A549 treated with CpdA at 1 μM for 4 hours (cell line): ENCODE measurements around the gene KRT15. TPM values are rescaled to one million over a fixed set of nuclear protein-coding genes. Genes with fewer than 3 reads are reported as not detected.

Source experiments
- total RNA-seq: library from RNA; stranded (reverse); fragments of 200-300 nt; extraction: Qiagen RNA extraction; gene quantifications from 5 replicates; pipeline ENCODE4 v1.2.3, GENCODE V29; 2022; ENCODE audit warnings: low read depth

The KRT15 gene
- total RNA-seq: 3.5 to 6.2 TPM (median 5.4 TPM) in 5 replicates

DNA sequence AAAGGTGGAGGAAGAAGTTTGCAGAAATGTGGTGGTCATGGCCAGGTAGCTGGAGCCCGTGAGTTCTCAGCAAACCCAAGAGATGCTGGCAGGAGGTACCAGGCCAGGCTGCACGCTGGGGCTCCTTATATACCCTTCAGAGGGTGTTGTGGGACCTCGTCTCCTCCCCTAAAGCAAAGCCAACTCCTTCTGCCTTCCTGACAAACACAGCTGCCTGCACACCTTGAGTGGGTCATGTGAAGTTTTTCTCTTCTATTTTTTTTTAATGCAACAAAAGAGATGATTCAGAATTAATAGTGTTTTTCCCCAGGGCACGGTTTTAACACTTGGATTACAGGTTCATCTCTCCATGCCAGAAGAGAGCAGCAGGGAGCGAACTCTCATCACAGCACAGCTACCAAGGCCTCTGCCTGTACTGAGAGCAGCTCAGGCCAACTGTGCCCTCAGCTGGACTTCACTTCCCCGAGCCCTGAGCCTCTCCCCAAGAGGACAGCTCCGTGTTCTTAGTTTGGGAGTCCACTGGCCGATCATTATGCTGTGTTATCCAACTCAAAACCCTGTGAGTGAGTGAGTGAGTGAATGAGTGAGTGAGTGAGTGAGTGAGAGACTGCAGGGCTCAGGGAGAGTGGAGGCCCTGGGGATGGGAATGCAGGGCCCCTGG lies at the start of gene KRT15:
Gene KRT15 (minus strand): TSS at position 102 of the 661 bp plus-strand sequence. CDS start 63 bp downstream, at position 39.

DNA sequence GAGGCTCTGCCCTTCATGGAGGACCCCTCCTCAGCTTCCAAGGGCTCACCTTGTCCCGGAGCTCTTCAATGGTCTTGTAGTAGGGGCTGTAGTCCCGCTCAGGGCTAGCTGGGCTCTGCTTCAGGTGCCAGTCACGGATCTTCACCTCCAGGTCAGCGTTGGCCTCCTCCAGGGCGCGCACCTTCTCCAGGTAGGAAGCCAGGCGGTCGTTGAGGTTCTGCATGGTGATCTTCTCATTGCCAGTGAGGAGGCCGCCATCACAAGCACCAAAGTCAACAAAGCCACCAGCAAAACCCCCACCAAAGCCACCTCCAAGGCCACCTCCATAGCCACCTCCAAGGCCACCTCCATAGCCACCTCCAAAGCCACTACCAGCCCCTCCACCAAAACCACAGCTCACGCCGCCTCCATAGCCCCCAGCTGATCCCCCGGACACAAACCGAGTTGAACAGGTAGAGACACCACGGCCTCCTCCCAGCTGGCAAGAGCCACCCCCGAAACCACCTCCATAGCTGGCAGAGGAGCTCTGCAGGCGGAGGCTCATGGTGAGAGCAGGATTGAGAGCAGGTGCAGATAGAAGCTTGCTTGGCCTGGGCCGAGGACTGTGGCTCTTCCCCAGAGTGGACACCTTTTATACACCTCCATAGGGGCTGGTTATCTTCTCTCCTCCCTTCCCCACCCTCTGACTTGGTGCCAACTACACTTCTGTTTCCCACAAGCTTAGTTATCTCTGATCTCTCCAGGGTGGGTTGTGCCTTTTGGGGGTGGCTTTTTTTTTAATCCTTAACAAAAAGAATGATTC lies 13.5 kb downstream of the KRT15 start, which contains the start of gene KRT13:
Gene KRT13 (minus strand): TSS at position 606 of the 802 bp plus-strand sequence. CDS start 62 bp downstream, at position 544.

DNA sequence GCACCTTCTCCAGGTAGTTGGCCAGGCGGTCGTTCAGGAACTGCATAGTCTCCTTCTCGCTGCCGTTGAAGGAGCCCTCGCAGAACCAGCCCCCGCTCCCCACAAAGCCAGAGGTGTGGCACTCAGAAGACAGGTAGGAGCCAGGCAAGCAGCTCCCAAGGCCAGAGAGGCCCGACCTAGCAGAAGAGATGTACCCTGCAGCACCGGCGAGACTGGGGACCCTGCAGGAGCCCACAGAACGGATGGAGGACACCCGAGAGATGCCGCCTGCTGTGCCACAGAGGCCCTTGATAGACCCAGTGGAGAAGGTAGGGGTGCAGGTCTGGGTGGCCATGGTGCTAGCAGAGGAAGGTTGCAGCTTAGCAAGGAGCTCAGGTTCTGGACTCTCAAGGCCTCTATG lies 29.2 kb downstream of the KRT15 start, which contains the start of gene KRT36:
Gene KRT36 (minus strand): TSS at position 380 of the 400 bp plus-strand sequence. CDS start 46 bp downstream, at position 334.

DNA sequence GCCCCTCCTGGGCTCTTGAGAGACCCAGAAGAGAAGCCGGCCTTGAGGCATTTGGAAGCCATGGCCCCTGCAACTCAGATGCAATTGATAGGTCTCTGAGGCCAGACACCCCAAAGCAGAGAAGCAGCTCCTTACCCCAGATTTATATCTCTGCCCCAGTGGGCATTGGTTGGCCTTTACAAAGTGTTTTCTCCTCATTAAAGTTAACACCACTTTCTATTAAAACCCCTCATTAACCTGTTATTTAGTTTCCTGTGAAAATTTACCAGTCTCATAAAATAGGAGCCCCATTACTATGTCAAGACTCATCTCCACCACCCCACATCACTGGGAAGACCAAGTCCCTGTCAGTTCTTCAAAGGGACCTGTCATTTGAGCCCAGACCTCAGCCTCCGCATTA lies 37.7 kb downstream of the KRT15 start, which contains the start of gene KRT35:
Gene KRT35 (minus strand): TSS at position 116 of the 400 bp plus-strand sequence. CDS start 54 bp downstream, at position 62.

DNA sequence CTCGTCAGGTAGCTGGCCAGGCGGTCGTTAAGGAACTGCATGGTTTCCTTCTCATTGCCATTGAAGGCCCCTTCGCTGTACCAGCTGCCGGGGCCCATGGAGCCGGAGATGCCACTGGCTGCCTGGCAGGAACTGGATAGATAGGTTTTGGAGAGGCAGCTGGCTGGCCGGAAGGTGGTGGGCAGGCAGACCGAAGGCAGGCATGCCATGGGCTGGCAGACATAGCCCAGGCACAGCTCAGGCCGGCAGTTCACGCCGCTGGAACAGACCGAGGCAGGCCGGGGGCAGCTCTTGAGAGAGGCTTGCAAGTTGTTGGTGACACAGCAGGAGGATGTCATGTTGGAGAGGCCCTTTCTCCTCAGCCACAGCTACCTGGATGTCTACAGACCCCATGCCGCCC lies 51.7 kb downstream of the KRT15 start, which contains the start of gene KRT32:
Gene KRT32 (minus strand): TSS at position 399 of the 400 bp plus-strand sequence. CDS start 61 bp downstream, at position 338.

Other genes with a start within 250 kb of the KRT15 start
- not detected in 5 replicates for gene KRTAP9-7, start 243.2 kb downstream of the KRT15 start, total RNA-seq
- not detected in 5 replicates for gene KRTAP29-1, start 216.0 kb downstream of the KRT15 start, total RNA-seq
- gene KRTAP16-1, start 209.6 kb downstream of the KRT15 start, total RNA-seq: not detected in 5 replicates
- not detected in 5 replicates for gene KRTAP17-1, start 203.2 kb downstream of the KRT15 start, total RNA-seq
- not detected in 5 replicates for gene KRT33A, start 168.1 kb downstream of the KRT15 start, total RNA-seq
- 0.05 to 0.13 TPM (median 0.10 TPM) in 3 of 5 replicates, not detected in the others for gene KRT33B, start 149.1 kb downstream of the KRT15 start, total RNA-seq
- 0.25 to 0.64 TPM (median 0.35 TPM) in 5 replicates for gene KRT34, start 136.6 kb downstream of the KRT15 start, total RNA-seq
- not detected in 5 replicates for gene KRT31, start 121.3 kb downstream of the KRT15 start, total RNA-seq
- gene KRT37, start 94.3 kb downstream of the KRT15 start, total RNA-seq: not detected in 5 replicates
- not detected in 5 replicates for gene KRT38, start 77.9 kb downstream of the KRT15 start, total RNA-seq
- 0.06 to 0.08 TPM in 2 of 5 replicates, not detected in the others for gene KRT32, start 51.5 kb downstream of the KRT15 start, total RNA-seq
- gene KRT35, start 37.7 kb downstream of the KRT15 start, total RNA-seq: not detected in 5 replicates
- not detected in 5 replicates for gene KRT36, start 29.0 kb downstream of the KRT15 start, total RNA-seq
- gene KRT13, start 13.3 kb downstream of the KRT15 start, total RNA-seq: 0.16 to 0.30 TPM (median 0.20 TPM) in 5 replicates
- gene KRT19, start 9.4 kb upstream of the KRT15 start, total RNA-seq: 43.9 to 68.3 TPM (median 57.0 TPM) in 5 replicates
- not detected in 5 replicates for gene KRT9, start 53.2 kb upstream of the KRT15 start, total RNA-seq
- gene KRT14, start 68.0 kb upstream of the KRT15 start, total RNA-seq: 0.14 to 0.30 TPM (median 0.16 TPM) in 3 of 5 replicates, not detected in the others
- gene KRT16, start 93.9 kb upstream of the KRT15 start, total RNA-seq: 0.43 to 0.96 TPM (median 0.73 TPM) in 5 replicates
- gene KRT17, start 105.7 kb upstream of the KRT15 start, total RNA-seq: 0.77 to 1.2 TPM (median 1.1 TPM) in 5 replicates
- 1,218 to 1,665 TPM (median 1,423 TPM) in 5 replicates for gene EIF1, start 170.0 kb upstream of the KRT15 start, total RNA-seq
- 0.14 TPM in 1 of 5 replicates, not detected in the others for gene GAST, start 193.4 kb upstream of the KRT15 start, total RNA-seq
- gene HAP1, start 215.8 kb upstream of the KRT15 start, total RNA-seq: 1.2 to 1.9 TPM (median 1.7 TPM) in 5 replicates